ENCODE results near the gene XCL1. TPM values are rescaled to one million over a fixed set of nuclear protein-coding genes. Genes with fewer than 3 reads are reported as not detected.

Gene XCL1
- total RNA-seq, 1 donor, result not detected

DNA sequence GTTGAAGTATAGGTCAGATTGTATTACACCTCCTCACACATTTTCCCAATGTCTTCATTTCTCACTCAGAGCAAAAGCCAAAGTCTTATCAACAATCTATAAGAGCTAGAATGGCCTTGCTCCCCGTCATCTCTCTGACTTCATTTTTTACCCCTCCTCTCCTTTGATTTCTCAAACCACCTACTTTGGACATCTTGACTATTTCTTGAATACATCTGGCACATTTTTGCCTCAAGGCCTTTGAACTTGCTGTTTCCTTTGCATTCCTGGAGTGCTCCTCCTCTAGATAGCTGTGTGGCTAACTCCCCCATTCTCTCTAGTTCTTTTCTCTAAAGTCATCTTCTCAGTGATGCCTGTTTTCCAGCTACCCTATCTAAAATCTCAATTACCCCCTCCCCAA lies 25.4 kb upstream of the XCL1 start:
- TF ChIP-seq CTCF (IDR thresholded peaks at IDR 0.05; ENCODE audit: insufficient read depth, low read length), result no peak
- peak; percentile 14 for DNase-seq (ENCODE audit: low read depth)

DNA sequence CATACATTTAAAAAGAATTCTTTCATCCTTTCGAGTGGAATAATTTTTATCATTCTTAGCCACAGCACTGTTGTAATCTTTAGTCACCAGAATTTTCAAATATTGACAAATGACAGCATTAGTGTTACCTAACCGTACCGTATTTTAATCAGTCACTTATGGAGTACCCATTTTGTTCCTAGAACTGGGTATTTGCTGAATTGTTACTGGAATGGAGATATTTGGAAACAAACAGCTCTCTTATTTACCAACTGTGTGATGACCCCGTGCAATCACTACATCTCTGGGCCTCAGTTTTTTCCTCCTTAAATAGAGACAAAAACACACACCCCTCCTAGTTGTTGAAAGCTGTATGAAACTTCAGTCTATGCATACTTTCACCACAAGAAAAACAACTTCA lies 24.7 kb upstream of the XCL1 start:
- no peak for DNase-seq (ENCODE audit: low read depth)
- H3K4me3 ChIP-seq (ENCODE audit: low read depth, low read length), result no peak overlapping the region
- TF ChIP-seq CTCF (IDR thresholded peaks at IDR 0.05; ENCODE audit: insufficient read depth, low read length), result no peak

More for the DNA sequence above, 25.4 kb upstream of the XCL1 start:
- no peak overlapping the region for H3K4me3 ChIP-seq (ENCODE audit: low read depth, low read length)

GRCh38 chr1:168552961-168553360 lies 23.4 kb upstream of the XCL1 start:
- H3K4me3 ChIP-seq (ENCODE audit: low read depth, low read length), result no peak overlapping the region
- TF ChIP-seq CTCF (IDR thresholded peaks at IDR 0.05; ENCODE audit: insufficient read depth, low read length), result no peak
- DNase-seq (ENCODE audit: low read depth), result no peak

- DNase-seq (ENCODE audit: low read depth), result no peak
- TF ChIP-seq CTCF (IDR thresholded peaks at IDR 0.05; ENCODE audit: insufficient read depth, low read length), result no peak
These were observed 22.5 kb upstream of the XCL1 start for GRCh38 chr1:168553680-168554553.

DNA sequence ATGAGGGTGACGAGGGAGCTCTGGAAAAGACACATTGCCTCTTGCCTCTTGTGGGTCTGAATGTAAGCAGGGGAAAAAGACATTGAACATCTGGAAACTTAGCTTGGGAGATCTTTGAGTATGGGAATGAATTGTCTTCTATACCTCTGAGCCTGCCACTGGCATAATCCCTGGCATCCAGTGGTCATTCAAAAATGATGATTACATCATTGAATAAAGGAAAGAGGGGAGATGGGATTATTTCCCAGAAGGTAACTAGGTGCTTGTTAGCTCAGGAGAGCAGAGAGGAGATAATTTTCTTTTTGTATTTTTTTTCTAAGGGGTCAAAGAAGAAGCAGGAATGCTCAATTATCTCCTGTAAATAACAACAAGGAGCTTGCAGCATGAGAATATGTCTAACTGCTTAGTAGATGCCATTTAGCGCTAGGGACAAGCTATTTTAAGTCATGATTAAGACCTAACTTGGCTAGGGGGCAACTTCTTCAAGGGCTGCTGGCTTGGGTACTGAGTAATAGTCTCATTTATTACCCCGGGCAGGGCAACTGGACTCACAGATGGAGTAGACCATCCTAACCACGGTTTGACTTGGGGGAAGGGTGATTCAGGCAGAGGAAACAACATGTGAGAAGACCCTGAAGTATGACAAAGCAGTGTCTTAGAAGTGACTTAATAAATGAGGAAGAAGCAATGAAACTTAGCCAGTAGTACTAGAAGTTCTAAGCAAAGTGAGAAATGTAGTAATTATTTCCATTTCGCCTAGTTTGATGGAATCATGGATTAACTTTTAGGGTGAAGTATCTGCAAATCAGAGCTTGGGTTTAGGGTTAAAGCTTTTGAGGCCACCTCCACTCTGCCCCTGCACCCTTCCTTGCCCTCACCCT lies 21.6 kb upstream of the XCL1 start:
- no peak overlapping the region for H3K4me3 ChIP-seq (ENCODE audit: low read depth, low read length)
- no peak for DNase-seq (ENCODE audit: low read depth)
- no peak for TF ChIP-seq CTCF (IDR thresholded peaks at IDR 0.05; ENCODE audit: insufficient read depth, low read length)

More at GRCh38 chr1:168553680-168554553, 22.5 kb upstream of the XCL1 start:
- no peak overlapping the region for H3K4me3 ChIP-seq (ENCODE audit: low read depth, low read length)

DNA sequence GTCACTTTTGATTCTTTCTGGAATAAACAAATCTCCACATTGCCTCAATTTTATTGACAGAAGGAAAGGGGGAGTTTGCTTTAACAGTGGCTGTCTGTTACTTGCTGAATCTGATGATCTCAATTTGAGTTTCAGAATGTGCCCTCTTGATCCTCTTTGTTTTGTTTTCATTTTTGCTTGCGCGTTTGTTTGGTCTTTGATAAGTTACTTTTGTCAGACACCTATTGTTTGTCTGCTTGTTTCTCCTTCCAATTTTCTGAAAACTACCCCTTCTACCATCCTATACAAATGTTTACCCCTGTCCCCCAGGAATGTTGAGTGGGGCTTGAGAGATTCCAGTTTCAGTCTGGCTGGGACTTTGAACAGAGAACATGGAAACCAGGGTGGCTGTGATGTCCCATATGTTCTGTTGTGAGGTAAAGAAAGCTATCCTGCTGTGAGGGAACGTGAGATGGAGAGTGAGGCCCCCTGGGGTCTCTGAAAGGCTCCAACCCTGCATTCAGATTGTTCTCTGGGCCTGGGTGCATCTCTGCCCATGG lies 20.8 kb upstream of the XCL1 start:
- no peak for DNase-seq (ENCODE audit: low read depth)
- no peak for TF ChIP-seq CTCF (IDR thresholded peaks at IDR 0.05; ENCODE audit: insufficient read depth, low read length)

More for the DNA sequence above, 20.8 kb upstream of the XCL1 start:
- H3K4me3 ChIP-seq (ENCODE audit: low read depth, low read length), result no peak overlapping the region

Measured in fibroblast of the aortic adventitia (primary cell).